Measurements from ENCODE around the gene DTWD2.

DTWD2 gene

GRCh38 chr5:119017994-119018393 lies 29.6 kb upstream of the DTWD2 start:
- TF ChIP-seq CTCF (IDR thresholded peaks at IDR 0.05) = no peak

- TF ChIP-seq CTCF (IDR thresholded peaks at IDR 0.05) = no peak
These were observed 27.9 kb upstream of the DTWD2 start for GRCh38 chr5:119016125-119016774.

- no peak for TF ChIP-seq CTCF (IDR thresholded peaks at IDR 0.05)
These were observed 22.8 kb upstream of the DTWD2 start for GRCh38 chr5:119011186-119011585.

- no peak for TF ChIP-seq CTCF (IDR thresholded peaks at IDR 0.05)
These were observed 21.9 kb upstream of the DTWD2 start for GRCh38 chr5:119010206-119010605.

GRCh38 chr5:119009131-119009530 lies 20.8 kb upstream of the DTWD2 start:
- no peak for TF ChIP-seq CTCF (IDR thresholded peaks at IDR 0.05)

- no peak for TF ChIP-seq CTCF (IDR thresholded peaks at IDR 0.05)
These were observed 11.3 kb upstream of the DTWD2 start for GRCh38 chr5:118999696-119000095.

GRCh38 chr5:118996098-118996497 lies 7.8 kb upstream of the DTWD2 start:
- no peak for TF ChIP-seq CTCF (IDR thresholded peaks at IDR 0.05)

- no peak for TF ChIP-seq CTCF (IDR thresholded peaks at IDR 0.05)
These were observed 6.2 kb upstream of the DTWD2 start for GRCh38 chr5:118994595-118994994.

Data from LNCAP (cell line).